Adrenal gland (tissue), 12 donors: Measurements from ENCODE around the gene MAML2. TPM values are rescaled to one million over a fixed set of nuclear protein-coding genes. Genes with fewer than 3 reads are reported as not detected.

ENCODE experiments used
- DNase-seq, 7 donors: peaks; one replicate each; pipeline ENCODE4 v3.0.0-alpha.2; 2019 to 2020
- H3K27ac ChIP-seq, 5 donors: fragments of 200-600 bp; sonication (generic) in 4 of 5; 1 replicate in 3 of 5; 2 replicates in 2 of 5; pipeline versions ENCODE4 v1.5.1 to v1.8.0; 2016 to 2020; ENCODE audit warnings: mild to moderate bottlenecking in 1 of 5
- H3K27me3 ChIP-seq: fragments of 200-600 bp; 2 replicates; pipeline ENCODE4 v1.8.0; 2021
- H3K36me3 ChIP-seq, 2 donors: fragments of 200-600 bp; replicated peaks in 1 of 2; 1 replicate in 1 of 2; 2 replicates in 1 of 2; pipeline versions ENCODE4 v1.5.1 to v1.8.0; 2018 to 2022
- H3K4me1 ChIP-seq, 2 donors: fragments of 200-600 bp; replicated peaks in 1 of 2; 1 replicate in 1 of 2; 2 replicates in 1 of 2; pipeline versions ENCODE4 v1.5.1 to v1.8.0; 2018 to 2021
- H3K4me3 ChIP-seq, 4 donors: fragments of 200-600 bp; sonication (generic) in 3 of 4; one replicate each; pipeline ENCODE4 v1.5.1; 2016 to 2018
- H3K9me3 ChIP-seq, 3 donors: fragments of 200-600 bp; sonication (generic) in 1 of 3; replicated peaks in 1 of 3; 1 replicate in 2 of 3; 2 replicates in 1 of 3; pipeline versions ENCODE4 v1.5.1 to v1.8.0; 2016 to 2021
- CTCF ChIP-seq, 6 experiments: fragments of 450-650 bp in 4 of 6; fragments of 200-600 bp in 2 of 6; sonication (generic) in 1 of 6; IDR thresholded peaks; 1 replicate in 5 of 6; 2 replicates in 1 of 6; pipeline versions ENCODE4 v1.5.1 to v1.8.0; 2016 to 2021; ENCODE audit warnings: antibody characterized with exemption in 6 of 6, mild to moderate bottlenecking in 2 of 6, moderate library complexity in 1 of 6
- POLR2A ChIP-seq, 2 donors: fragments of 450-650 bp; IDR thresholded peaks; one replicate each; pipeline ENCODE4 v1.6.1; 2017; ENCODE audit warnings: antibody characterized with exemption in 2 of 2, mild to moderate bottlenecking in 2 of 2, moderate library complexity in 1 of 2
- WGBS, 4 donors: extraction: QIAGEN DNeasy Blood & Tissue Kit in 2 of 4; methylation state at CpG; one replicate each; pipeline versions ENCODE4 v1.1.5 to v1.1.7; 2013 to 2017; 5-methylcytosine and 5-hydroxymethylcytosine counted together
- intact Hi-C, 2 donors: fragments of 100-400 bp; cut with DNase I; formaldehyde crosslinking; loops; one replicate each; pipeline versions ENCODE4 v1.14.1 to v1.15.0; 2022 to 2023
- polyA plus RNA-seq, 3 donors: library from polyadenylated mRNA; stranded (reverse); fragments of 200-250 nt in 2 of 3; fragments of 350-450 nt in 1 of 3; fragmentation: Illumina TruSeq in 1 of 3; extraction: RNeasy Lipid Tissue Mini Kit (QIAGEN cat#74804) in 1 of 3; gene quantifications; one replicate each; pipeline ENCODE4 v1.2.3, GENCODE V29; 2013 to 2014
- total RNA-seq, 9 donors: library from RNA; depleted of rRNA in 4 of 9; stranded (reverse); fragments of >200 nt in 4 of 9; fragments of 120-200 nt in 1 of 9; fragmentation: NEBNext Ultra II Directional in 1 of 9; extraction: Animal tissue kit (Norgen Biotek cat#: 25700) in 1 of 9; gene quantifications; one replicate each; pipeline versions ENCODE4 v1.1.0 to v1.2.4, GENCODE V29; 2013 to 2023
- donor health status: healthy with polysubstance abuse.
- donor health status: Bipolar disorder and iron deficiency.
- donor health status: DM: yes; HTN: yes; CAD: no.
- donor health status: DM: no; HTN: no; CAD: no.
- donor health status: DM: no; HTN: no; CAD: no.
- donor health status: DM: yes; HTN: yes; CAD: no.

Gene MAML2
- total and polyA plus RNA-seq, 12 donors = 1.4 to 19.4 (median 7.6) TPM

- no peaks in the 10 kb centered on the region for H3K36me3 ChIP-seq
- TF ChIP-seq POLR2A (IDR thresholded peaks at IDR 0.05) (no peak), CTCF (IDR thresholded peaks at IDR 0.05) (no peak)
- peak overlapping the region in 1 of 5 donors; percentile 71 for H3K27ac ChIP-seq
These were observed 75.4 kb downstream of the MAML2 start for GRCh38 chr11:96267496-96268032.

GRCh38 chr11:96267001-96267495 is 75.9 kb downstream of the MAML2 start:
- Histone ChIP-seq H3K4me1 (peaks cover 11 to 40% of the 10 kb centered on the region in 2 donors), H3K27me3 (no peaks in the 10 kb centered on the region), H3K4me3 (peak overlapping the region in 1 of 4 donors; percentile 26), H3K36me3 (no peaks in the 10 kb centered on the region), H3K27ac (peak overlapping the region in 1 of 5 donors; percentile 71), H3K9me3 (no peaks in the 10 kb centered on the region)
- intact Hi-C loops = no loop called here
- no peak for TF ChIP-seq CTCF (IDR thresholded peaks at IDR 0.05)
- DNase-seq = no peak
- WGBS, 4 donors = 43 to 56% (median 54%) methylated on average over 1 of the region's 1 CpG

More at GRCh38 chr11:96267496-96268032, 75.4 kb downstream of the MAML2 start:
- Histone ChIP-seq H3K4me3 (peak overlapping the region in 1 of 4 donors; percentile 26), H3K4me1 (peaks cover 10 to 39% of the 10 kb centered on the region in 2 donors), H3K27me3 (no peaks in the 10 kb centered on the region), H3K9me3 (no peaks in the 10 kb centered on the region)
- 53 to 65% (median 59%) methylated on average over 2 of the region's 2 CpGs for WGBS, 4 donors
- intact Hi-C loops = no loop called here
- no peak for DNase-seq

- DNase-seq = no peak
- Histone ChIP-seq H3K36me3 (no peaks in the 10 kb centered on the region), H3K9me3 (no peaks in the 10 kb centered on the region), H3K4me1 (peaks cover 11 to 40% of the 10 kb centered on the region in 2 donors), H3K27me3 (no peaks in the 10 kb centered on the region), H3K27ac (no peak overlapping the region), H3K4me3 (no peak overlapping the region)
- intact Hi-C loops = no loop called here
- WGBS, 4 donors = 72 to 90% (median 84%) methylated on average over 9 of the region's 9 CpGs
- TF ChIP-seq CTCF (IDR thresholded peaks at IDR 0.05) (no peak), POLR2A (IDR thresholded peaks at IDR 0.05) (no peak)
These were observed 77.0 kb downstream of the MAML2 start for GRCh38 chr11:96265972-96266371.

GRCh38 chr11:96265220-96265737 is 77.7 kb downstream of the MAML2 start:
- H3K4me1 ChIP-seq = peaks cover 11 to 45% of the 10 kb centered on the region in 2 donors
- no peaks in the 10 kb centered on the region for H3K36me3 ChIP-seq
- H3K27me3 ChIP-seq = no peaks in the 10 kb centered on the region
- intact Hi-C loops = no loop called here
- H3K4me3 ChIP-seq = no peak overlapping the region
- no peak for DNase-seq
- H3K27ac ChIP-seq = peak overlapping the region in 2 of 5 donors; percentile 8 to 11
- 81 to 90% (median 86%) methylated on average over 8 of the region's 8 CpGs for WGBS, 4 donors
- no peaks in the 10 kb centered on the region for H3K9me3 ChIP-seq
- no peak for TF ChIP-seq POLR2A (IDR thresholded peaks at IDR 0.05)
- no peak for TF ChIP-seq CTCF (IDR thresholded peaks at IDR 0.05)
